ENCODE measurements around the gene RAB15. TPM values are rescaled to one million over a fixed set of nuclear protein-coding genes. Genes with fewer than 3 reads are reported as not detected.

RAB15 gene
- total RNA-seq, 1 experiment from 2014 or later: 3.3 TPM

- Histone ChIP-seq H3K79me2 (ENCODE audit: insufficient read depth, low read length) (no peaks in the 10 kb centered on the region), H3K9me3 (ENCODE audit: control insufficient read depth in 1 of 2, insufficient read depth in 1 of 2, low read depth in 1 of 2, low read length in 2 of 2) (no peaks in the 10 kb centered on the region), H3K36me3 (ENCODE audit: control insufficient read depth in 1 of 2, insufficient read depth in 2 of 2, low read length in 2 of 2) (no peaks in the 10 kb centered on the region), H3K9me2 (ENCODE audit: insufficient read depth) (no peaks in the 10 kb centered on the region), H4K20me1 (ENCODE audit: insufficient read depth) (no peaks in the 10 kb centered on the region), H3K4me1 (ENCODE audit: control insufficient read depth in 1 of 2, insufficient read depth in 2 of 2, low read length in 2 of 2) (no peaks in the 10 kb centered on the region), H3K27ac (ENCODE audit: low read depth, low read length) (no peak overlapping the region), H3K4me3 (replicated peaks in 1 of 2; ENCODE audit: low read depth in 1 of 2, low read length in 2 of 2) (no peak overlapping the region), H2AFZ (ENCODE audit: low read depth, low read length, poor library complexity, severe bottlenecking) (no peak overlapping the region), H3K27me3 (ENCODE audit: insufficient read depth, low read length) (no peaks in the 10 kb centered on the region), H3K9ac (ENCODE audit: low read length) (no peak overlapping the region), H3K4me2 (ENCODE audit: low read length) (no peak overlapping the region)
- ChIA-PET POLR2A (no interaction called here), CTCF (no interaction called here), RAD21 (ENCODE audit: low non-redundant PET in 1 of 2, low total read pairs in 2 of 2, uncharacterized antibody in 2 of 2, unreplicated experiment in 2 of 2) (no interaction called here)
- DNase-seq (ENCODE audit: low read depth, low spot score): no peak
- TF ChIP-seq JUND (IDR thresholded peaks at IDR 0.05): no peak
- no peak for TF ChIP-seq RAD21 (IDR thresholded peaks at IDR 0.05; ENCODE audit: low read depth)
- no peak for TF ChIP-seq TCF7L2 (IDR thresholded peaks at IDR 0.05; ENCODE audit: borderline replicate concordance, extremely low read depth, insufficient read depth, insufficient read length)
- no peak for TF ChIP-seq FOSL1 (IDR thresholded peaks at IDR 0.05; ENCODE audit: low read depth)
- no peak for TF ChIP-seq SIN3A (IDR thresholded peaks at IDR 0.05; ENCODE audit: low read depth)
- no peak for TF ChIP-seq YY1 (IDR thresholded peaks at IDR 0.05; ENCODE audit: extremely low read depth, insufficient replicate concordance, low read depth, low read length)
- no peak for TF ChIP-seq EZH2phosphoT487 (IDR thresholded peaks at IDR 0.05; ENCODE audit: borderline replicate concordance)
- no peak for TF ChIP-seq CTCF (IDR thresholded peaks at IDR 0.05 in 2 of 3, conservative IDR thresholded peaks at IDR 0.05 in 1 of 3; ENCODE audit: borderline replicate concordance in 1 of 3, insufficient read depth in 1 of 3, low read depth in 2 of 3, low read length in 2 of 3)
- TF ChIP-seq SRF (IDR thresholded peaks at IDR 0.05; ENCODE audit: low read depth): no peak
- no peak for TF ChIP-seq MAX (IDR thresholded peaks at IDR 0.05)
- TF ChIP-seq ZBTB33 (IDR thresholded peaks at IDR 0.05; ENCODE audit: extremely low read depth, insufficient replicate concordance, low read length): no peak
- no peak for TF ChIP-seq ZFX (IDR thresholded peaks at IDR 0.05)
- no peak for TF ChIP-seq REST (IDR thresholded peaks at IDR 0.05; ENCODE audit: low read depth)
- no peak for TF ChIP-seq POLR2AphosphoS5 (IDR thresholded peaks at IDR 0.05; ENCODE audit: low read depth, low read length)
- no peak for TF ChIP-seq ATF3 (IDR thresholded peaks at IDR 0.05)
- BruUV-seq (replicated peaks): no TSS peak
- ATAC-seq: no peak
- intact Hi-C loops (cut with micrococcal nuclease): no loop called here
These were observed 23.4 kb downstream of the RAB15 start for GRCh38 chr14:64948612-64949210.
